Prostate gland (tissue), 2 donors: ENCODE data around the gene PRELID1. TPM values are rescaled to one million over a fixed set of nuclear protein-coding genes. Genes with fewer than 3 reads are reported as not detected.

Source experiments
- DNase-seq: peaks from one replicate; pipeline ENCODE4 v3.0.0-alpha.2; 2019; ENCODE audit warnings: low spot score
- H3K27ac ChIP-seq, 2 donors: fragments of 200-600 bp; sonication (generic); 2 replicates each; pipeline ENCODE4 v1.5.1; 2017 to 2019
- H3K27me3 ChIP-seq: fragments of 200-600 bp; sonication (generic); replicated peaks from 2 replicates; pipeline ENCODE4 v1.5.1; 2019; ENCODE audit not compliant: insufficient read depth
- H3K36me3 ChIP-seq, 2 donors: fragments of 200-600 bp; sonication (generic); 1 replicate in 1 of 2; 2 replicates in 1 of 2; pipeline versions ENCODE4 v1.5.1 to v1.8.1; 2017 to 2019
- H3K4me1 ChIP-seq: fragments of 200-600 bp; sonication (generic); replicated peaks from 2 replicates; pipeline ENCODE4 v1.5.1; 2019
- H3K4me3 ChIP-seq, 2 donors: fragments of 200-600 bp; sonication (generic); 2 replicates each; pipeline ENCODE4 v1.5.1; 2017 to 2019
- H3K9me3 ChIP-seq: fragments of 200-600 bp; sonication (generic); 2 replicates; pipeline ENCODE4 v1.5.1; 2017
- POLR2A ChIP-seq: fragments of 450-650 bp; IDR thresholded peaks from one replicate; pipeline ENCODE4 v1.6.1; 2016; ENCODE audit warnings: antibody characterized with exemption, mild to moderate bottlenecking
- POLR2AphosphoS5 ChIP-seq: sonication (generic); formaldehyde crosslinking; IDR thresholded peaks from one replicate; pipeline ENCODE4 v1.6.1; 2017; ENCODE audit warnings: antibody characterized with exemption
- WGBS: methylation state at CpG from one replicate; pipeline ENCODE4 v1.1.5; 2018; 5-methylcytosine and 5-hydroxymethylcytosine counted together
- intact Hi-C: fragments of 100-400 bp; cut with DNase I; formaldehyde crosslinking; loops from one replicate; pipeline ENCODE4 v1.14.2; 2022
- total RNA-seq, 2 donors: library from RNA; depleted of rRNA; stranded (reverse); fragments of >200 nt; gene quantifications; one replicate each; pipeline ENCODE4 v1.1.0, GENCODE V29; 2016
- TF ChIP-seq, protein P1 (sequence below), 4 experiments: fragments of 200-600 bp in 2 of 4; fragments of 450-650 bp in 2 of 4; sonication (generic) in 2 of 4; IDR thresholded peaks; 1 replicate in 3 of 4; 2 replicates in 1 of 4; pipeline ENCODE4 v1.5.1; 2016 to 2019; ENCODE audit warnings: antibody characterized with exemption in 4 of 4, mild to moderate bottlenecking in 2 of 4, moderate library complexity in 2 of 4

The PRELID1 gene
- total RNA-seq, 2 donors from 2014 or later = 76.5 to 95.8 TPM

DNA sequence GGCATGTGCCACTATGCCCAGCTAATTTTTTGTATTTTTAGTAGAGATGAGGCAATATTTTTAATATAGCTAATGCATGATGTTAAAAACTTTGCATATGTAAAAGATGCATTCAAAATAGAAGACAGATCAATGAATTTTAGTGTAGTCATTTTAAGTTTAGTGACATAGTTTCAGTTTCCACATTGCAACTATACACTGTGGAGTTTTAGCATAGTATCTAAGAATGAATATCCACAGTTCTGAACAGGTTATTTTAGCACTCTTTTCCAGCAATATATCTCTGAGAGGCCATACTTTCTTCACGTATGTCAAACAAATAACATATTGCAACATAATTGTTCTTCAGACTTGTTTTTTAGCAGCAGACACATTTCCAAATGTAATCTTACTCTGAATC lies 39.4 kb upstream of the PRELID1 start:
- intact Hi-C loops = no loop called here
- Histone ChIP-seq H3K27me3 (no peaks in the 10 kb centered on the region), H3K9me3 (no peaks in the 10 kb centered on the region), H3K36me3 (peaks cover 0 to 5% of the 10 kb centered on the region in 2 donors), H3K27ac (no peak overlapping the region), H3K4me1 (no peaks in the 10 kb centered on the region), H3K4me3 (no peak overlapping the region)
- 82% methylated on average over 1 of the region's 1 CpG for whole genome bisulfite sequencing
- no peak for DNase-seq
- TF ChIP-seq, protein P1, sequence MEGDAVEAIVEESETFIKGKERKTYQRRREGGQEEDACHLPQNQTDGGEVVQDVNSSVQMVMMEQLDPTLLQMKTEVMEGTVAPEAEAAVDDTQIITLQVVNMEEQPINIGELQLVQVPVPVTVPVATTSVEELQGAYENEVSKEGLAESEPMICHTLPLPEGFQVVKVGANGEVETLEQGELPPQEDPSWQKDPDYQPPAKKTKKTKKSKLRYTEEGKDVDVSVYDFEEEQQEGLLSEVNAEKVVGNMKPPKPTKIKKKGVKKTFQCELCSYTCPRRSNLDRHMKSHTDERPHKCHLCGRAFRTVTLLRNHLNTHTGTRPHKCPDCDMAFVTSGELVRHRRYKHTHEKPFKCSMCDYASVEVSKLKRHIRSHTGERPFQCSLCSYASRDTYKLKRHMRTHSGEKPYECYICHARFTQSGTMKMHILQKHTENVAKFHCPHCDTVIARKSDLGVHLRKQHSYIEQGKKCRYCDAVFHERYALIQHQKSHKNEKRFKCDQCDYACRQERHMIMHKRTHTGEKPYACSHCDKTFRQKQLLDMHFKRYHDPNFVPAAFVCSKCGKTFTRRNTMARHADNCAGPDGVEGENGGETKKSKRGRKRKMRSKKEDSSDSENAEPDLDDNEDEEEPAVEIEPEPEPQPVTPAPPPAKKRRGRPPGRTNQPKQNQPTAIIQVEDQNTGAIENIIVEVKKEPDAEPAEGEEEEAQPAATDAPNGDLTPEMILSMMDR (IDR thresholded peaks at IDR 0.05) = no peak
- TF ChIP-seq POLR2A (no peak), POLR2AphosphoS5 (no peak)

DNA sequence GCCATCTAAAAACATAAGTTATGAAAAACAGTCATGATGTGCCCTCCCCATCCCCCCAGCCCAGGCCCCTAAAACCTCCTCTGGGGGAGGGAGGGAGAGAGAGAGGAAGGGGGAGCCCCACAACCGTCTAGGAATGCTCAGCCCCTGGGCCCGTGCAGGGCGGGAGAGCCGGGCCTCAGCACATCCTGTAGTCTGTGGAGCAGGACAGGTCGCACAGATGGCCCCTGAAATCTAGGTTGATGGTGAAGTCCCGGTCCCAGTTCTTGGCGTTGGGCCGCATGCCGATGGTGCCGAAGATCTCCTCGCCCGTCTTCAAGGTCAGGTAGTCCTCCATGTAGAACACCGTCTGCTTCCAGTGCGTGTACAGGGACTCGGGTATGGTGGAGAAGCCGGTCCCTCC lies 38.2 kb upstream of the PRELID1 start:
- Histone ChIP-seq H3K27ac (no peak overlapping the region), H3K4me1 (no peaks in the 10 kb centered on the region), H3K27me3 (no peaks in the 10 kb centered on the region), H3K36me3 (peaks cover 0 to 5% of the 10 kb centered on the region in 2 donors), H3K4me3 (no peak overlapping the region), H3K9me3 (no peaks in the 10 kb centered on the region)
- no peak for DNase-seq
- intact Hi-C loops = no loop called here
- WGBS = 93% methylated on average over 16 of the region's 16 CpGs
- no peak for TF ChIP-seq POLR2AphosphoS5
- TF ChIP-seq, protein P1 (IDR thresholded peaks at IDR 0.05) = no peak

DNA sequence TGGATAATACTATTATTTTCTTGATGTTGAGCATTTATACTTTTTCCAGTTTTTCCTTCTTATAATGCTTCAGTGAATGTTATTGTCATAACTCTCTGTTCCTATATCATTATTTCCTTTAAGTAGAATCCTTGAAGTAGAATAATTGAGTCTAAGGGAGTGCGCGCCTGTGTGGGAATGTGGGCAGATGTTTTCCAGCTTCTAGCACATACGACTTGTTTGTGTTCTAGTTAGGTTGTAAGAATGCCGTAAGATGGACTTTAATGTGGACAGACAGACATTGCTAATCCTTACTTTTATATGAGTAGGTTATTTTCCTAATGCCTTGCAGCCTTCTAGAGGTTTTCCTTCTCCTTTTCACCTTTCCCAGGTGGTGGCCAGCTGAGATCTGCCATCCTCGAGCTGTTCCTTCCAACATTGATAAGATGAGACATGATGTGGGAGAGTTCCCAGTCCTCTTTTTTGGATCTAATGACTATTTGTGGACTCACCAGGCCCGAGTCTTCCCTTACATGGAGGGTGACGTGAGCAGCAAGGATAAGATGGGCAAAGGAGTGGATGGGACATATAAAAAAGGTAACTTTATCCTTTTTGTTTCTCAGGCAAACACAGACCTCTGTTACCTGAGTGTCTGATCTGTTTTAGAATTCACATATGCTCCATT lies 34.2 kb upstream of the PRELID1 start:
- no peak overlapping the region for H3K4me3 ChIP-seq
- no peaks in the 10 kb centered on the region for H3K4me1 ChIP-seq
- WGBS = 93% methylated on average over 7 of the region's 7 CpGs
- H3K27ac ChIP-seq = no peak overlapping the region
- H3K36me3 ChIP-seq = peaks cover 0 to 5% of the 10 kb centered on the region in 2 donors
- intact Hi-C loops = no loop called here
- TF ChIP-seq POLR2AphosphoS5 (no peak), POLR2A (no peak)
- TF ChIP-seq, protein P1 (IDR thresholded peaks at IDR 0.05) = no peak
- no peaks in the 10 kb centered on the region for H3K9me3 ChIP-seq
- DNase-seq = no peak
- no peaks in the 10 kb centered on the region for H3K27me3 ChIP-seq

DNA sequence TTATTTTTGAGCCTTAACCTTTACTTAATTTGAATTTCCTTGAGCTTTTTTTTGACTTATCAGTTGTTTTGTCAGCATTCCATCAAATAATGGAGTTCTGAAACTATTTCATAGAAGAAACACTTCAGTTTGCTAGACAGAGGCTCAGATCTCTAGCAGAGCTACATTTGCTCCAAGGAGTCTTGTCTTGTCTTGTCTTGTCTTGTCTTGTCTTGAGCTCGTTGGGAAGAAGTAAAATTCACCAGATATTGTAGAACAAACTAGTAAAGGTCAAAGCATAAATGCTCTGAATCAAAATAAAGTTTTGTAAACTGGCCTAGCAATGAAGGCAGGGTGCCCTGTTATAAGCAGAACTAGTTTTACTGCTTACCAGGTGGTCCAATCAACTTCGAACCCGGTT lies 33.6 kb upstream of the PRELID1 start:
- Histone ChIP-seq H3K4me1 (no peaks in the 10 kb centered on the region), H3K27ac (no peak overlapping the region), H3K4me3 (no peak overlapping the region), H3K9me3 (no peaks in the 10 kb centered on the region), H3K27me3 (no peaks in the 10 kb centered on the region), H3K36me3 (peaks cover 0 to 5% of the 10 kb centered on the region in 2 donors)
- 47% methylated on average over 3 of the region's 3 CpGs for WGBS
- intact Hi-C loops = no loop called here
- TF ChIP-seq POLR2A = no peak
- TF ChIP-seq, protein P1 (IDR thresholded peaks at IDR 0.05) = no peak
- TF ChIP-seq POLR2AphosphoS5 = no peak
- DNase-seq = no peak

DNA sequence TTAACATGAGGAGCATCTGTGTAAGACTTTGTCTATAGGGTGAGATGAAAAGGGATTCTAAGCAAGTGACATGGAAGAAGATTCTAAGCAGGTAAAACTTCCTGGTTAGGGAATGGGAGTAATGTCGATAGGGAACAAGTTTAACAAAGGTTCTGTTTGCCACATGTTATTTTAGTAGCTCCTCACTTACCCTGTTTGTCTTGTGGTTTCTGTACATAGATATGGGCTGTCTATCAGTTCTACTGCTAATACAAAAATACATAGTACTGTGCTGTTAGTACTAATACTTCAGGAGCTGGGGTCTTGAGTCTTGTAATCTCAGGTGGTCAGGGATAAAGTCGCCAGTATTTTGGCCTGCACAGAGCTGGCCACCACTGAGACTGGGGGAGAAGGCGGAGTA lies 32.9 kb upstream of the PRELID1 start:
- H3K27me3 ChIP-seq = no peaks in the 10 kb centered on the region
- no peak overlapping the region for H3K27ac ChIP-seq
- WGBS = 77% methylated on average over 3 of the region's 3 CpGs
- H3K9me3 ChIP-seq = no peaks in the 10 kb centered on the region
- TF ChIP-seq, protein P1 (IDR thresholded peaks at IDR 0.05) = no peak
- TF ChIP-seq POLR2AphosphoS5 = no peak
- TF ChIP-seq POLR2A = no peak
- no peaks in the 10 kb centered on the region for H3K4me1 ChIP-seq
- DNase-seq = no peak
- no peak overlapping the region for H3K4me3 ChIP-seq
- intact Hi-C loops = no loop called here
- H3K36me3 ChIP-seq = peaks cover 0 to 2% of the 10 kb centered on the region in 2 donors
